ENCODE measurements around the gene HAL.

Gene HAL

GRCh38 chr12:95942101-95942523 is 54.0 kb downstream of the HAL start:
- no peak for DNase-seq (ENCODE audit: low read depth)

GRCh38 chr12:95940514-95940913 is 55.6 kb downstream of the HAL start:
- DNase-seq (ENCODE audit: low read depth), result no peak
